Heart left ventricle (tissue), 16 donors: ENCODE results near the gene CYP19A1. TPM values are rescaled to one million over a fixed set of nuclear protein-coding genes. Genes with fewer than 3 reads are reported as not detected.

Experiments used
- ATAC-seq, 4 donors: fragments of 200-7000 bp; cut with Tn5 transposase; one replicate each; pipeline ENCODE4 v1.9.1; 2020 to 2022; ENCODE audit warnings: moderate library complexity in 4 of 4, mild to moderate bottlenecking in 3 of 4, moderate number of reproducible peaks in 1 of 4
- DNase-seq, 5 donors: peaks; one replicate each; pipeline ENCODE4 v3.0.0-alpha.2; 2020
- H3K27ac ChIP-seq, 12 donors: fragments of 200-600 bp; sonication (generic) in 4 of 12; one replicate each; pipeline versions ENCODE4 v1.5.0 to v1.8.0; 2016 to 2022; ENCODE audit warnings: mild to moderate bottlenecking in 2 of 12
- H3K27me3 ChIP-seq, 9 donors: fragments of 200-600 bp; sonication (generic) in 2 of 9; one replicate each; pipeline versions ENCODE4 v1.5.1 to v1.8.0; 2016 to 2022; ENCODE audit warnings: mild to moderate bottlenecking in 3 of 9
- H3K36me3 ChIP-seq, 9 donors: fragments of 200-600 bp; sonication (generic) in 2 of 9; one replicate each; pipeline versions ENCODE4 v1.5.0 to v1.8.0; 2018 to 2022; ENCODE audit warnings: mild to moderate bottlenecking in 2 of 9
- H3K4me1 ChIP-seq, 12 donors: fragments of 200-600 bp; sonication (generic) in 4 of 12; one replicate each; pipeline versions ENCODE4 v1.5.0 to v1.8.0; 2016 to 2022; ENCODE audit warnings: mild to moderate bottlenecking in 3 of 12
- H3K4me3 ChIP-seq, 12 donors: fragments of 200-600 bp; sonication (generic) in 4 of 12; one replicate each; pipeline versions ENCODE4 v1.5.0 to v1.8.0; 2017 to 2022; ENCODE audit warnings: mild to moderate bottlenecking in 9 of 12, moderate library complexity in 4 of 12
- H3K9me3 ChIP-seq, 12 donors: fragments of 200-600 bp; sonication (generic) in 4 of 12; one replicate each; pipeline versions ENCODE4 v1.5.0 to v1.8.0; 2016 to 2022; ENCODE audit warnings: mild to moderate bottlenecking in 1 of 12
- CTCF ChIP-seq, 12 donors: fragments of 200-600 bp; sonication (generic) in 4 of 12; IDR thresholded peaks; one replicate each; pipeline versions ENCODE4 v1.5.0 to v1.8.0; 2018 to 2022; ENCODE audit warnings: antibody characterized with exemption in 12 of 12, mild to moderate bottlenecking in 5 of 12
- POLR2A ChIP-seq, 2 donors: fragments of 450-650 bp; IDR thresholded peaks; one replicate each; pipeline ENCODE4 v1.6.1; 2017; ENCODE audit warnings: antibody characterized with exemption in 2 of 2, mild to moderate bottlenecking in 2 of 2, moderate library complexity in 2 of 2
- WGBS, 4 donors: extraction: QIAGEN DNeasy Blood & Tissue Kit in 2 of 4; methylation state at CpG; one replicate each; pipeline versions ENCODE4 v1.1.5 to v1.1.7; 2013 to 2018; 5-methylcytosine and 5-hydroxymethylcytosine counted together
- intact Hi-C, 10 donors: fragments of 100-400 bp; cut with DNase I; formaldehyde crosslinking; loops; one replicate each; pipeline versions ENCODE4 v1.11.1 to v1.14.2; 2022
- polyA plus RNA-seq, 2 donors: library from polyadenylated mRNA; stranded (reverse); fragments of 200-250 nt; gene quantifications; one replicate each; pipeline ENCODE4 v1.2.3, GENCODE V29; 2013
- total RNA-seq, 9 donors: library from RNA; depleted of rRNA in 2 of 9; stranded (reverse); fragments of >200 nt in 2 of 9; fragmentation: NEBNext Ultra II Directional in 3 of 9; extraction: Animal tissue kit (Norgen Biotek cat#: 25700) in 3 of 9; gene quantifications; one replicate each; pipeline versions ENCODE4 v1.1.0 to v1.2.4, GENCODE V29; 2016 to 2023
- donor health status: ischemic (EF 13 %, LVEDD 7.1; RV severe dilation, severe dysfunction).
- donor health status: healthy with polysubstance abuse.
- donor health status: DM: no; HTN: yes; CAD: no.
- donor health status: DM: no; HTN: no; CAD: no.
- donor health status: ischemic (EF 25% LVEDD 6.9; RV normal size, moderate dysfunction).
- donor health status: ischemic (EF 25% LVEDD 5.7; RV mildly dilated, moderate dysfunction).
- donor health status: healthy.
- donor health status: DM: yes; HTN: yes; CAD: no.
- donor health status: ischemic (EF 35%, LVEDD 5.7; RV mildly dilated, moderate dysfunction).
- donor health status: nonischemic (EF 11% LVEDD 7.7; RV severe dilation, severe dysfunction).
- donor health status: DM: yes; HTN: yes; CAD: no.
- donor health status: PGD.
- donor health status: ischemic (EF 29% LVEDD 5.4; RV normal size, mild dysfunction).
- donor health status: nonischemic (EF 23%, LVEDD 6.1; RV moderate dilation, normal function).

The CYP19A1 gene
- total and polyA plus RNA-seq, 11 donors, result 0.15 to 5.4 (median 0.60) TPM

DNA sequence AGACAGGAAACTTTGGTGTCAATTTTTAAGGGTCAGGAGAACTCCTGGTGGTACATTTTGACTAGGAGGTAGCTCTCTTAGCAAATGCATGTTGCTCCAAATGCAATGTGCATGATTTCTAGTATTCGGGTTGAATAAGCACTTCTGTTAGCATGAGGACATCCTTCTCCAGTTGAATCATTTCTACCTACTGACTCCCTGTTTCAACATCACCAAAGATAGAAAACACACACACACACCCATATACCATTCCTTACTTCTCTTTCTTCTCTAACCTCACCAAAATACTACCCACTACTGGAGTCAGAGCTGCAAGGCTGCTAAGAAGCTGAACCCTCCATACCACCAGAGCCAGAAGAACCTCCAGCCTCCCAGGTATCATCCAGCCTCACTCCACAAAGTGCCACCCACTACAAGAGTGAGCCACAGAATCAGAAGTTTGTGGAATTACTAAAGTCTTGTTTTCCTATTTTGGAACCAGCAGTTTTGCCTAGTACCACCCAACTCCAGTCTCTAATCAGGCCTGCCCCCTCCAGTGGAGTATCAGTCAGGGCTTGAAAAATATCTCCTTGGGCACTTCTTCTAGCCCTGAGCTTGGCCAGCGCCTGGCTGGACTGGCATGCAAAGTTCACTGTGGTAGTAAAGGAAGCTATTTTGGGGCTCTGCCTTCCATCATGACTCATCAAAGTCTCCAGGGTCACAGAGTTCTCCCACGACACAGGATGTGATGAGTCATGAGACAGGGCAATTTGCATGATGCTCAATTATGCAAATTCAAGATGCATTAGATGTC lies 110.3 kb downstream of the CYP19A1 start:
- no peaks in the 10 kb centered on the region for H3K9me3 ChIP-seq
- H3K4me3 ChIP-seq, result no peak overlapping the region
- intact Hi-C loops, result no loop called here
- peak in 3 of 4 donors; percentile 75 to 91 (median 90) for ATAC-seq
- WGBS, 4 donors, result 29 to 51% (median 43%) methylated on average over 3 of the region's 3 CpGs
- peak overlapping the region in 2 of 12 donors; percentile 46 to 50 for H3K27ac ChIP-seq
- no peaks in the 10 kb centered on the region for H3K27me3 ChIP-seq
- peak in 4 of 5 donors; percentile 19 to 54 (median 28) for DNase-seq
- peaks cover 0 to 51% (median 10%) of the 10 kb centered on the region in 12 donors for H3K4me1 ChIP-seq
- TF ChIP-seq POLR2A (IDR thresholded peaks at IDR 0.05), result no peak
- TF ChIP-seq CTCF (IDR thresholded peaks at IDR 0.05), result no peak
- H3K36me3 ChIP-seq, result no peaks in the 10 kb centered on the region

DNA sequence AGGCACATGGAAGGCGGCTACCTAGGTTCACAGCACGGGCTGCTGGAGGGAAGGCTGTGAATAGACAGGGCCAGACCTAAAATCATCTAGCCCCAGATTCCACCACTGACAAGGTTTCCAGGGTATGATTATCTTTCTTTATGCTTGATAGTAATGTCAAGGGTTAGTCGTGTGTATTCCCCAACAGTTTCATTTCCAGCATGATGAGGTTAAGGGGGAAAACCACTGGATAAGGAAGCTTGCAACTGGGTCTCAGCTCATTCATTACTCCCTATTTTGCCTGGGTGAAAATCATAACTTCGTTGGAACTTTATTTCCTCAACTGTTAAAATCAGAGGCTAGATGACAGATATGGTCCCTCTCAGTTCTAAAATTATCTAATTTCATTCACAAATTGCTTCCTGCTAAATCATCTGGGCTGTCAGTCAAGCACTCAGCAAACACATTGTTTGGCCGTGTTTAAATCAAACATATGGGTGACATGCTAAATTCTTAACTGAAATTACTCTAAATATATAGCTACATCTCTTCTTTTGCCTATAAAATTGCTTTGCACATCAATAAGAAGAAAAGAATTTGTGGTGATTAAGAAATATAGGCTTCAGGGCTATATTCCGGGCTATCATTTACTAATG lies 111.7 kb downstream of the CYP19A1 start:
- H3K36me3 ChIP-seq, result no peaks in the 10 kb centered on the region
- H3K27me3 ChIP-seq, result no peaks in the 10 kb centered on the region
- H3K4me3 ChIP-seq, result no peak overlapping the region
- WGBS, 4 donors, result 74 to 79% (median 76%) methylated on average over 6 of the region's 6 CpGs
- no peak for TF ChIP-seq POLR2A (IDR thresholded peaks at IDR 0.05)
- TF ChIP-seq CTCF (IDR thresholded peaks at IDR 0.05), result no peak
- no peak for DNase-seq
- H3K4me1 ChIP-seq, result peaks cover 0 to 54% (median 10%) of the 10 kb centered on the region in 12 donors
- intact Hi-C loops, result no loop called here
- ATAC-seq, result no peak
- H3K9me3 ChIP-seq, result no peaks in the 10 kb centered on the region
- no peak overlapping the region for H3K27ac ChIP-seq

- H3K27ac ChIP-seq, result peak overlapping the region in 1 of 12 donors; percentile 65
- ATAC-seq (no peak), DNase-seq (no peak)
- peaks cover 0 to 46% (median 8%) of the 10 kb centered on the region in 12 donors for H3K4me1 ChIP-seq
- intact Hi-C loops, result no loop called here
- no peak for TF ChIP-seq CTCF (IDR thresholded peaks at IDR 0.05)
- no peak for TF ChIP-seq POLR2A (IDR thresholded peaks at IDR 0.05)
- H3K4me3 ChIP-seq, result no peak overlapping the region
- no peaks in the 10 kb centered on the region for H3K27me3 ChIP-seq
- H3K9me3 ChIP-seq, result no peaks in the 10 kb centered on the region
- no peaks in the 10 kb centered on the region for H3K36me3 ChIP-seq
Observed at GRCh38 chr15:51224428-51224827, 114.0 kb downstream of the CYP19A1 start.

- 67 to 81% (median 76%) methylated on average over 3 of the region's 3 CpGs for WGBS, 4 donors
- intact Hi-C loops, result no loop called here
- ATAC-seq, result peak in 2 of 4 donors; percentile 57 to 66
- Histone ChIP-seq H3K9me3 (no peaks in the 10 kb centered on the region), H3K27me3 (no peaks in the 10 kb centered on the region), H3K27ac (peak overlapping the region in 1 of 12 donors; percentile 65), H3K4me1 (peaks cover 0 to 44% (median 8%) of the 10 kb centered on the region in 12 donors), H3K4me3 (no peak overlapping the region), H3K36me3 (no peaks in the 10 kb centered on the region)
- TF ChIP-seq CTCF (IDR thresholded peaks at IDR 0.05) (no peak), POLR2A (IDR thresholded peaks at IDR 0.05) (no peak)
- DNase-seq, result no peak
Observed at GRCh38 chr15:51223771-51224229, 114.6 kb downstream of the CYP19A1 start.
